ENCODE measurements around the gene LAMA1.

LAMA1 gene

GRCh38 chr18:6962571-6963451, 154.8 kb downstream of the LAMA1 start:
- no peaks in the 10 kb centered on the region for H3K9me3 ChIP-seq (ENCODE audit: control extremely low read depth in 1 of 5, control insufficient read depth in 4 of 5, insufficient read depth in 2 of 5, low read depth in 1 of 5, low read length in 4 of 5)
- ChIA-PET CTCF (no interaction called here), POLR2A (no interaction called here)
- WGBS (ENCODE audit: insufficient coverage), result 95% methylated on average over 7 of the region's 9 CpGs
- no peaks in the 10 kb centered on the region for H3K4me1 ChIP-seq (ENCODE audit: control extremely low read depth in 1 of 4, control insufficient read depth in 4 of 4, insufficient read depth in 4 of 4, low read length in 3 of 4)
- no peak overlapping the region for H3K4me3 ChIP-seq (ENCODE audit: control insufficient read depth in 1 of 7, extremely low read depth in 1 of 7, insufficient read depth in 4 of 7, low read depth in 2 of 7, low read length in 6 of 7)
- H3K27ac ChIP-seq (ENCODE audit: insufficient read depth in 1 of 2, low read depth in 1 of 2, low read length in 2 of 2, poor library complexity in 1 of 2, severe bottlenecking in 2 of 2), result no peak overlapping the region
- H3K27me3 ChIP-seq (replicated peaks in 2 of 5; ENCODE audit: control insufficient read depth in 4 of 5, insufficient read depth in 5 of 5, low read length in 4 of 5), result no peaks in the 10 kb centered on the region
- no peaks in the 10 kb centered on the region for H3K36me3 ChIP-seq (ENCODE audit: control insufficient read depth in 4 of 4, insufficient read depth in 4 of 4, low read length in 3 of 4)
- no peak for DNase-seq

GRCh38 chr18:6961331-6961730, 156.3 kb downstream of the LAMA1 start:
- H3K4me3 ChIP-seq (ENCODE audit: control insufficient read depth in 1 of 7, extremely low read depth in 1 of 7, insufficient read depth in 4 of 7, low read depth in 2 of 7, low read length in 6 of 7), result no peak overlapping the region
- H3K27ac ChIP-seq (ENCODE audit: insufficient read depth in 1 of 2, low read depth in 1 of 2, low read length in 2 of 2, poor library complexity in 1 of 2, severe bottlenecking in 2 of 2), result no peak overlapping the region
- no peaks in the 10 kb centered on the region for H3K4me1 ChIP-seq (ENCODE audit: control extremely low read depth in 1 of 4, control insufficient read depth in 4 of 4, insufficient read depth in 4 of 4, low read length in 3 of 4)
- no peaks in the 10 kb centered on the region for H3K27me3 ChIP-seq (replicated peaks in 2 of 5; ENCODE audit: control insufficient read depth in 4 of 5, insufficient read depth in 5 of 5, low read length in 4 of 5)
- DNase-seq, result no peak
- WGBS (ENCODE audit: insufficient coverage), result 88% methylated on average over 8 of the region's 9 CpGs
- H3K9me3 ChIP-seq (ENCODE audit: control extremely low read depth in 1 of 5, control insufficient read depth in 4 of 5, insufficient read depth in 2 of 5, low read depth in 1 of 5, low read length in 4 of 5), result no peaks in the 10 kb centered on the region
- ChIA-PET CTCF (no interaction called here), POLR2A (no interaction called here)
- H3K36me3 ChIP-seq (ENCODE audit: control insufficient read depth in 4 of 4, insufficient read depth in 4 of 4, low read length in 3 of 4), result no peaks in the 10 kb centered on the region

- no peaks in the 10 kb centered on the region for H3K36me3 ChIP-seq (ENCODE audit: control insufficient read depth in 4 of 4, insufficient read depth in 4 of 4, low read length in 3 of 4)
- 97% methylated on average over 2 of the region's 2 CpGs for WGBS (ENCODE audit: insufficient coverage)
- no peak overlapping the region for H3K27ac ChIP-seq (ENCODE audit: insufficient read depth in 1 of 2, low read depth in 1 of 2, low read length in 2 of 2, poor library complexity in 1 of 2, severe bottlenecking in 2 of 2)
- H3K4me1 ChIP-seq (ENCODE audit: control extremely low read depth in 1 of 4, control insufficient read depth in 4 of 4, insufficient read depth in 4 of 4, low read length in 3 of 4), result no peaks in the 10 kb centered on the region
- no peak overlapping the region for H3K4me3 ChIP-seq (ENCODE audit: control insufficient read depth in 1 of 7, extremely low read depth in 1 of 7, insufficient read depth in 4 of 7, low read depth in 2 of 7, low read length in 6 of 7)
- POLR2A ChIA-PET, result no interaction called here
- CTCF ChIA-PET, result interaction anchor here (1.7 kb wide), 1 partner anchor 39 kb away, joined by 3 read pairs; no protein-coding TSS in a partner anchor
- H3K27me3 ChIP-seq (replicated peaks in 2 of 5; ENCODE audit: control insufficient read depth in 4 of 5, insufficient read depth in 5 of 5, low read length in 4 of 5), result no peaks in the 10 kb centered on the region
- no peaks in the 10 kb centered on the region for H3K9me3 ChIP-seq (ENCODE audit: control extremely low read depth in 1 of 5, control insufficient read depth in 4 of 5, insufficient read depth in 2 of 5, low read depth in 1 of 5, low read length in 4 of 5)
- DNase-seq, result no peak
Observed at GRCh38 chr18:6960656-6961055, 156.9 kb downstream of the LAMA1 start.

GRCh38 chr18:6960124-6960523, 157.5 kb downstream of the LAMA1 start:
- no peaks in the 10 kb centered on the region for H3K4me1 ChIP-seq (ENCODE audit: control extremely low read depth in 1 of 4, control insufficient read depth in 4 of 4, insufficient read depth in 4 of 4, low read length in 3 of 4)
- DNase-seq, result no peak
- H3K36me3 ChIP-seq (ENCODE audit: control insufficient read depth in 4 of 4, insufficient read depth in 4 of 4, low read length in 3 of 4), result no peaks in the 10 kb centered on the region
- no peaks in the 10 kb centered on the region for H3K9me3 ChIP-seq (ENCODE audit: control extremely low read depth in 1 of 5, control insufficient read depth in 4 of 5, insufficient read depth in 2 of 5, low read depth in 1 of 5, low read length in 4 of 5)
- WGBS (ENCODE audit: insufficient coverage), result no CpG with 5 or more reads among the region's 1 CpG
- no peaks in the 10 kb centered on the region for H3K27me3 ChIP-seq (replicated peaks in 2 of 5; ENCODE audit: control insufficient read depth in 4 of 5, insufficient read depth in 5 of 5, low read length in 4 of 5)
- ChIA-PET POLR2A (no interaction called here), CTCF (interaction anchor here (1.7 kb wide), 1 partner anchor 39 kb away, joined by 3 read pairs; no protein-coding TSS in a partner anchor)
- H3K27ac ChIP-seq (ENCODE audit: insufficient read depth in 1 of 2, low read depth in 1 of 2, low read length in 2 of 2, poor library complexity in 1 of 2, severe bottlenecking in 2 of 2), result no peak overlapping the region
- H3K4me3 ChIP-seq (ENCODE audit: control insufficient read depth in 1 of 7, extremely low read depth in 1 of 7, insufficient read depth in 4 of 7, low read depth in 2 of 7, low read length in 6 of 7), result no peak overlapping the region

- Histone ChIP-seq H3K4me1 (ENCODE audit: control extremely low read depth in 1 of 4, control insufficient read depth in 4 of 4, insufficient read depth in 4 of 4, low read length in 3 of 4) (no peaks in the 10 kb centered on the region), H3K4me3 (ENCODE audit: control insufficient read depth in 1 of 7, extremely low read depth in 1 of 7, insufficient read depth in 4 of 7, low read depth in 2 of 7, low read length in 6 of 7) (no peak overlapping the region), H3K27ac (ENCODE audit: insufficient read depth in 1 of 2, low read depth in 1 of 2, low read length in 2 of 2, poor library complexity in 1 of 2, severe bottlenecking in 2 of 2) (no peak overlapping the region), H3K27me3 (replicated peaks in 2 of 5; ENCODE audit: control insufficient read depth in 4 of 5, insufficient read depth in 5 of 5, low read length in 4 of 5) (peaks cover 0 to 7% (median 0%) of the 10 kb centered on the region in 5 experiments), H3K36me3 (ENCODE audit: control insufficient read depth in 4 of 4, insufficient read depth in 4 of 4, low read length in 3 of 4) (no peaks in the 10 kb centered on the region), H3K9me3 (ENCODE audit: control extremely low read depth in 1 of 5, control insufficient read depth in 4 of 5, insufficient read depth in 2 of 5, low read depth in 1 of 5, low read length in 4 of 5) (no peaks in the 10 kb centered on the region)
- WGBS (ENCODE audit: insufficient coverage), result 96% methylated on average over 10 of the region's 12 CpGs
- no peak for DNase-seq
- ChIA-PET POLR2A (no interaction called here), CTCF (interaction anchor here (1.7 kb wide), 1 partner anchor 38 kb away, joined by 3 read pairs; no protein-coding TSS in a partner anchor)
Observed at GRCh38 chr18:6959110-6959509, 158.5 kb downstream of the LAMA1 start.

GRCh38 chr18:6956999-6957398, 160.6 kb downstream of the LAMA1 start:
- ChIA-PET CTCF (interaction anchor here (1.3 kb wide), 2 partner anchors 37 to 71 kb away, joined by 4 read pairs; no protein-coding TSS in a partner anchor), POLR2A (no interaction called here)
- DNase-seq, result no peak
- H3K27me3 ChIP-seq (replicated peaks in 2 of 5; ENCODE audit: control insufficient read depth in 4 of 5, insufficient read depth in 5 of 5, low read length in 4 of 5), result peaks cover 0 to 8% (median 0%) of the 10 kb centered on the region in 5 experiments
- 91% methylated on average over 9 of the region's 12 CpGs for WGBS (ENCODE audit: insufficient coverage)
- no peak overlapping the region for H3K4me3 ChIP-seq (ENCODE audit: control insufficient read depth in 1 of 7, extremely low read depth in 1 of 7, insufficient read depth in 4 of 7, low read depth in 2 of 7, low read length in 6 of 7)
- H3K27ac ChIP-seq (ENCODE audit: insufficient read depth in 1 of 2, low read depth in 1 of 2, low read length in 2 of 2, poor library complexity in 1 of 2, severe bottlenecking in 2 of 2), result no peak overlapping the region
- no peaks in the 10 kb centered on the region for H3K9me3 ChIP-seq (ENCODE audit: control extremely low read depth in 1 of 5, control insufficient read depth in 4 of 5, insufficient read depth in 2 of 5, low read depth in 1 of 5, low read length in 4 of 5)
- no peaks in the 10 kb centered on the region for H3K36me3 ChIP-seq (ENCODE audit: control insufficient read depth in 4 of 4, insufficient read depth in 4 of 4, low read length in 3 of 4)
- no peaks in the 10 kb centered on the region for H3K4me1 ChIP-seq (ENCODE audit: control extremely low read depth in 1 of 4, control insufficient read depth in 4 of 4, insufficient read depth in 4 of 4, low read length in 3 of 4)

GRCh38 chr18:6956495-6956894, 161.1 kb downstream of the LAMA1 start:
- H3K27ac ChIP-seq (ENCODE audit: insufficient read depth in 1 of 2, low read depth in 1 of 2, low read length in 2 of 2, poor library complexity in 1 of 2, severe bottlenecking in 2 of 2), result no peak overlapping the region
- POLR2A ChIA-PET, result no interaction called here
- H3K36me3 ChIP-seq (ENCODE audit: control insufficient read depth in 4 of 4, insufficient read depth in 4 of 4, low read length in 3 of 4), result no peaks in the 10 kb centered on the region
- 94% methylated on average over 5 of the region's 5 CpGs for WGBS (ENCODE audit: insufficient coverage)
- H3K9me3 ChIP-seq (ENCODE audit: control extremely low read depth in 1 of 5, control insufficient read depth in 4 of 5, insufficient read depth in 2 of 5, low read depth in 1 of 5, low read length in 4 of 5), result no peaks in the 10 kb centered on the region
- DNase-seq, result no peak
- H3K4me3 ChIP-seq (ENCODE audit: control insufficient read depth in 1 of 7, extremely low read depth in 1 of 7, insufficient read depth in 4 of 7, low read depth in 2 of 7, low read length in 6 of 7), result no peak overlapping the region
- H3K27me3 ChIP-seq (replicated peaks in 2 of 5; ENCODE audit: control insufficient read depth in 4 of 5, insufficient read depth in 5 of 5, low read length in 4 of 5), result peaks cover 0 to 8% (median 0%) of the 10 kb centered on the region in 5 experiments
- CTCF ChIA-PET, result interaction anchor here (1.3 kb wide), 2 partner anchors 36 to 72 kb away, joined by 4 read pairs; no protein-coding TSS in a partner anchor
- no peaks in the 10 kb centered on the region for H3K4me1 ChIP-seq (ENCODE audit: control extremely low read depth in 1 of 4, control insufficient read depth in 4 of 4, insufficient read depth in 4 of 4, low read length in 3 of 4)

All from common myeloid progenitor, CD34-positive (primary cell).